Ascending aorta (tissue), 2 donors: Measurements from ENCODE around the gene SPOUT1. TPM values are rescaled to one million over a fixed set of nuclear protein-coding genes. Genes with fewer than 3 reads are reported as not detected.

ENCODE experiments used
- DNase-seq, 2 donors: peaks; one replicate each; pipeline ENCODE4 v3.0.0-alpha.2; 2019; ENCODE audit warnings: low spot score in 2 of 2
- H3K27ac ChIP-seq, 2 donors: fragments of 200-600 bp; sonication (generic); one replicate each; pipeline ENCODE4 v1.5.1; 2016 to 2017; ENCODE audit warnings: mild to moderate bottlenecking in 1 of 2
- H3K27me3 ChIP-seq: fragments of 200-600 bp; sonication (generic); one replicate; pipeline ENCODE4 v1.5.1; 2017
- H3K36me3 ChIP-seq, 2 donors: fragments of 200-600 bp; sonication (generic); one replicate each; pipeline ENCODE4 v1.5.1; 2016
- H3K4me1 ChIP-seq, 2 donors: fragments of 200-600 bp; sonication (generic); one replicate each; pipeline ENCODE4 v1.5.1; 2016 to 2017; ENCODE audit warnings: mild to moderate bottlenecking in 1 of 2
- H3K4me3 ChIP-seq, 2 donors: fragments of 200-600 bp; sonication (generic); one replicate each; pipeline ENCODE4 v1.5.1; 2016 to 2017; ENCODE audit warnings: mild to moderate bottlenecking in 1 of 2
- H3K9me3 ChIP-seq, 2 donors: fragments of 200-600 bp; sonication (generic); one replicate each; pipeline ENCODE4 v1.5.1; 2016
- intact Hi-C: fragments of 100-400 bp; cut with DNase I; formaldehyde crosslinking; loops from one replicate; pipeline ENCODE4 v1.15.1; 2023
- total RNA-seq: library from RNA; depleted of rRNA; stranded (reverse); fragments of >200 nt; gene quantifications from one replicate; pipeline ENCODE4 v1.1.0, GENCODE V29; 2016
- TF ChIP-seq, protein P1 (sequence below), 3 experiments: fragments of 200-600 bp in 2 of 3; fragments of 450-650 bp in 1 of 3; sonication (generic) in 2 of 3; IDR thresholded peaks; one replicate each; pipeline ENCODE4 v1.5.1; 2016 to 2019; ENCODE audit warnings: antibody characterized with exemption in 3 of 3, mild to moderate bottlenecking in 1 of 3, moderate library complexity in 1 of 3

SPOUT1 gene
- total RNA-seq, 1 donor from 2014 or later: 26.5 TPM

DNA sequence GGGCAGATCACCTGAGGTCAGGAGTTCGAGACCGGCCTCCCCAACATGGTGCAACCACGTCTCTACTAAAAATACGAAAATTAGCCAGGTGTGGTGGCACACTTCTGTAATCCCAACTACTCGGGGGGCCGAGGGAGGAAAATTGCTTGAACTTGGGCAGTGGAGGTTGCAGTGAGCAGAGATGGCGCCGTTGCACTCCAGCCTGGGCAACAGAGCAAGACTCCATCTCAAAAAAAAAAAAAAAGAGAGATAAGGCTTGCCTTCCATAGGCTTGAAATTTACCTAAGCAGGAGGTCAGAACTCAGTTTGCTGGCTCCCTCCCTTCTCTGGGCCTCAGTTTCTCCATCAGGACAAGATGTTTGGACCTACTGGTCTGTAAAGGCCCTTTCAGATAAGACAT lies 1.3 kb downstream of the SPOUT1 start:
- Histone ChIP-seq H3K9me3 (no peaks in the 10 kb centered on the region), H3K36me3 (peaks cover 26 to 46% of the 10 kb centered on the region in 2 donors), H3K4me1 (peaks cover 11 to 12% of the 10 kb centered on the region in 2 donors), H3K4me3 (no peak overlapping the region), H3K27ac (no peak overlapping the region), H3K27me3 (no peaks in the 10 kb centered on the region)
- DNase-seq: no peak
- intact Hi-C loops: loop anchor here (2.0 to 5.0 kb wide), 2 partner anchors 55 to 209 kb away; partner anchors contain the start of genes LRRC8A and MIGA2
- TF ChIP-seq, protein P1, sequence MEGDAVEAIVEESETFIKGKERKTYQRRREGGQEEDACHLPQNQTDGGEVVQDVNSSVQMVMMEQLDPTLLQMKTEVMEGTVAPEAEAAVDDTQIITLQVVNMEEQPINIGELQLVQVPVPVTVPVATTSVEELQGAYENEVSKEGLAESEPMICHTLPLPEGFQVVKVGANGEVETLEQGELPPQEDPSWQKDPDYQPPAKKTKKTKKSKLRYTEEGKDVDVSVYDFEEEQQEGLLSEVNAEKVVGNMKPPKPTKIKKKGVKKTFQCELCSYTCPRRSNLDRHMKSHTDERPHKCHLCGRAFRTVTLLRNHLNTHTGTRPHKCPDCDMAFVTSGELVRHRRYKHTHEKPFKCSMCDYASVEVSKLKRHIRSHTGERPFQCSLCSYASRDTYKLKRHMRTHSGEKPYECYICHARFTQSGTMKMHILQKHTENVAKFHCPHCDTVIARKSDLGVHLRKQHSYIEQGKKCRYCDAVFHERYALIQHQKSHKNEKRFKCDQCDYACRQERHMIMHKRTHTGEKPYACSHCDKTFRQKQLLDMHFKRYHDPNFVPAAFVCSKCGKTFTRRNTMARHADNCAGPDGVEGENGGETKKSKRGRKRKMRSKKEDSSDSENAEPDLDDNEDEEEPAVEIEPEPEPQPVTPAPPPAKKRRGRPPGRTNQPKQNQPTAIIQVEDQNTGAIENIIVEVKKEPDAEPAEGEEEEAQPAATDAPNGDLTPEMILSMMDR (IDR thresholded peaks at IDR 0.05): no peak

DNA sequence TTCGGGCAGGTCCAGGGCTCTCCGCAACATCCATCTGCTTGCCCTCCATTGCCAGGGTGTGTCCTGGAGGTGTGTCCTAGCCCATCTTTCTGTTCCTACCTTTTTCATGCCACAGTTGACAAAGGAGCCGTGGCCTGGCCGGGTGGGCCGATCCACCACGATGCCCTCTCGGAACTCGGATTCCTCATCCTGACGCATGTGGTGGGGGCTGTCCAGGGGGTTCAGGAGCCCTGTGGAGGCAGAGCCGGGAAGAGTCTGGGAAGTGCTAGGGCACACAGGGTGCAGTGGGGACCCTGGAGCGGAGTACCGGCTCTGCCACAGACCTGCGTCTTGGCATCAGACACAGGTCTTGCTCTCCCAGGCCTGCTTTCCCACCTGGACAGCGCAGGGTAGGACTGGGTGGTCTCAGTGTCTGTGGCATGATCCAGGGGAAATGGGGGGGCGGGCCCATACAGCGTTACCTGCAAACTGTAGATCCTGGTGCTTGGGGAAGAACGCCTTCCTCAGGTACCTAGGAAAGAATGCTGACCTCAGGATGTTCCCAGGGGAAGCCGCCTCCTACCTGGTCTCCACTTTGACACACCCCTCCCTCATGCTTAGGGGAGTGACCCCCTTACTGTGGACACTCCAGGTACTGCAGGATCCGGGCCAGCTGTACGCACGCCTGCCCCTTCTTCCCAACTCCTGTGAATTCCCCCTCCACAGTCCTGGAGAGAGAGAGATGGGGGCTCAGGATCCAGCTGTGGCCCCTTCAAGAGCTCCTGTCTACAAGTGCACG lies 3.5 kb downstream of the SPOUT1 start:
- no peak for DNase-seq
- no peak overlapping the region for H3K4me3 ChIP-seq
- H3K27me3 ChIP-seq: no peaks in the 10 kb centered on the region
- TF ChIP-seq, protein P1 (IDR thresholded peaks at IDR 0.05): no peak
- H3K4me1 ChIP-seq: peaks cover 11 to 12% of the 10 kb centered on the region in 2 donors
- intact Hi-C loops: loop anchor here (5.0 kb wide), 1 partner anchor 211 kb away; the partner anchor contains the start of gene MIGA2
- H3K36me3 ChIP-seq: peaks cover 38 to 63% of the 10 kb centered on the region in 2 donors
- no peaks in the 10 kb centered on the region for H3K9me3 ChIP-seq
- H3K27ac ChIP-seq: no peak overlapping the region

DNA sequence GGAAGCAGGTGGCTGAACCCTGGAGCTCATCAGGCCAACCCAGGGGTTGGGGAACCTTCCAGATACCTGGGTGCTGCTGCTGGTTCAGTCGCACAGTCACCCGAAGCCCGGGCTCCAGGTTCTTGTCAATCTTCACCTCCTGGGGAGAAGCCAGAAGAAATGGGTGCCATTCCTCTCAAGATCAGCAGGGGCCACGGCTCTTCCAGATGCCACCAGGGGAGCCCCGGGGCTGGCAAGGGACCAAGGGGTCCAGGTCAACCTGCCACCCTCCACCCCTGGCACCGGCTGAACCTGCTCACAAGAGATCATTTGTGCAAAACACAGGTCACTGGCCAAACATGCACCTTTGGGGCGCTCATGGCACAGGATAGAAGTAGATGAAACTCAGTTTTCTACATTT lies 4.7 kb downstream of the SPOUT1 start:
- Histone ChIP-seq H3K27me3 (no peaks in the 10 kb centered on the region), H3K27ac (no peak overlapping the region), H3K9me3 (no peaks in the 10 kb centered on the region), H3K4me1 (peaks cover 8% of the 10 kb centered on the region in 2 donors), H3K36me3 (peaks cover 41 to 63% of the 10 kb centered on the region in 2 donors), H3K4me3 (no peak overlapping the region)
- intact Hi-C loops: loop anchor here (5.0 kb wide), 1 partner anchor 212 kb away; the partner anchor contains the start of gene MIGA2
- DNase-seq: no peak
- TF ChIP-seq, protein P1 (IDR thresholded peaks at IDR 0.05): no peak

DNA sequence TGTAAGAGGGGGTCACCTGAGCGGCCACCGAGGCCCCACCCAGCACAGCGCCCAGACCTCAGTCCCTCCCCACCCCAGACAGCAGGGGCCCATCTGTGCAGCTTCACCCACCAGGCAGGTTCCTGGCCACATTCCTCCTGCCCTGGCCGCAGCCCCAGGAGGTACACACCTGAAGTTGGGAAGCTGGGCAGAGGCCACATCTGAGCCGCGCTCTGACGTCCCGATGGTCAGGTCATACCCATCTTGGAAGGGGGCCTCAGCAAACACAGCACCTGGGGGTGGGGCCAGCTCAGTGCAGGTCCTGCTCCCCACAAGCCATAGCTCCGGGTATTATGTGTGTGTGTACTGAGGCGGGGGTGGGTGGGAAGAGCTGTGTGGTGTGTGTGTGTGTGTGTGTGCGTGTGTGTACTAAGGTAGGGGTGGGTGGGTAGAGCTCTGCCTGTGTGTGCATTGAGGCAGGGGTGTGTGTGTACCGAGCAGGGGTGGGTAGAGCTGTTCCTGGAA lies 5.6 kb downstream of the SPOUT1 start:
- Histone ChIP-seq H3K9me3 (no peaks in the 10 kb centered on the region), H3K27me3 (no peaks in the 10 kb centered on the region), H3K27ac (no peak overlapping the region), H3K36me3 (peaks cover 41 to 63% of the 10 kb centered on the region in 2 donors), H3K4me1 (peaks cover 8 to 9% of the 10 kb centered on the region in 2 donors), H3K4me3 (no peak overlapping the region)
- DNase-seq: no peak
- intact Hi-C loops: no loop called here
- TF ChIP-seq, protein P1 (IDR thresholded peaks at IDR 0.05): no peak

DNA sequence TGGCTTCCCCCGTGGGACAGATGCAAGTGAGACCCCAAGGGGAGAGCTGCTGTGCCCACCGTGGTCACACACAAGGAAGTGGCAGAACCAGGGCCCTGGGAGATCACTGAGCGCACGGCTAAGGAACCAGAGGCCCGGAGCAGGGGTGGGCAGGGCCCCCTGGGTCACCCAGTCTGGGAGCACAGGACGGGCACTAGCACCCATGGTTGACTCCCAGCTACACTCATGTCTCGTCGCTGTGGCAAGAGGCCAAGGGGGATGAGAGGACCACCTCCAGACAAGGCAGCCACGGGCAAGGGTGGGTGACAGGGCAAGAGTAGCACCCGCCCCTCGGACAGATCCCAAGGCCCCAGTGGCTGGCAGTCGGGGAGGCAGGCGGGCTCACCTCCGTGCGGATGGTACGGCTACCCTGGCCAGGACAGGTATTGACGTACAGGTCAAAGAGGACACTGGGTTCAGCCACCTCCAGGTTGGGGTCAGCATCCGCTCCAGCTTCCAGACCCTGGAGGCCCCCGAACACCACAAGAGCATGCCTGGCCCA lies 6.2 kb downstream of the SPOUT1 start:
- H3K4me3 ChIP-seq: no peak overlapping the region
- peaks cover 3 to 6% of the 10 kb centered on the region in 2 donors for H3K4me1 ChIP-seq
- H3K36me3 ChIP-seq: peaks cover 41 to 63% of the 10 kb centered on the region in 2 donors
- H3K27me3 ChIP-seq: no peaks in the 10 kb centered on the region
- no peak overlapping the region for H3K27ac ChIP-seq
- TF ChIP-seq, protein P1 (IDR thresholded peaks at IDR 0.05): no peak
- intact Hi-C loops: no loop called here
- no peak for DNase-seq
- no peaks in the 10 kb centered on the region for H3K9me3 ChIP-seq
